Spleen (tissue), 11 donors: ENCODE measurements around the gene SIPA1L3. TPM values are rescaled to one million over a fixed set of nuclear protein-coding genes. Genes with fewer than 3 reads are reported as not detected.
"Not testable (repeated sequence)": the region's sequence is repeated elsewhere in the genome, so short reads cannot be mapped to it uniquely, and the experiment has no call there.

ENCODE experiments used
- DNase-seq: peaks from one replicate; pipeline ENCODE4 v3.0.0-alpha.2; 2020
- H3K27ac ChIP-seq, 8 donors: fragments of 200-600 bp; sonication (generic) in 7 of 8; 1 replicate in 4 of 8; 2 replicates in 4 of 8; pipeline versions ENCODE4 v1.5.0 to v1.8.0; 2016 to 2021; ENCODE audit warnings: inconsistent platforms in 4 of 8, mild to moderate bottlenecking in 4 of 8, moderate library complexity in 1 of 8
- H3K27me3 ChIP-seq, 7 donors: fragments of 200-600 bp; sonication (generic) in 6 of 7; replicated peaks in 1 of 7; 1 replicate in 4 of 7; 2 replicates in 3 of 7; pipeline versions ENCODE4 v1.5.0 to v1.8.0; 2016 to 2021; ENCODE audit warnings: inconsistent platforms in 3 of 7, mild to moderate bottlenecking in 1 of 7
- H3K36me3 ChIP-seq, 6 donors: fragments of 200-600 bp; sonication (generic) in 5 of 6; 1 replicate in 4 of 6; 2 replicates in 2 of 6; pipeline versions ENCODE4 v1.5.0 to v1.8.0; 2016 to 2021; ENCODE audit warnings: inconsistent platforms in 2 of 6
- H3K4me1 ChIP-seq, 6 donors: fragments of 200-600 bp; sonication (generic) in 5 of 6; 1 replicate in 3 of 6; 2 replicates in 3 of 6; pipeline versions ENCODE4 v1.5.0 to v1.8.0; 2016 to 2021; ENCODE audit warnings: inconsistent platforms in 3 of 6
- H3K4me3 ChIP-seq, 8 donors: fragments of 200-600 bp; sonication (generic) in 7 of 8; 1 replicate in 4 of 8; 2 replicates in 4 of 8; pipeline versions ENCODE4 v1.5.0 to v1.8.0; 2016 to 2021; ENCODE audit warnings: inconsistent platforms in 4 of 8, mild to moderate bottlenecking in 4 of 8, moderate library complexity in 2 of 8
- H3K9me3 ChIP-seq, 8 donors: fragments of 200-600 bp; sonication (generic) in 7 of 8; 1 replicate in 4 of 8; 2 replicates in 4 of 8; pipeline versions ENCODE4 v1.5.0 to v1.8.0; 2016 to 2021; ENCODE audit warnings: inconsistent platforms in 4 of 8
- CTCF ChIP-seq, 11 experiments: fragments of 200-600 bp in 7 of 11; fragments of 450-650 bp in 4 of 11; sonication (generic) in 4 of 11; IDR thresholded peaks in 8 of 11; conservative IDR thresholded peaks in 3 of 11; 1 replicate in 7 of 11; 2 replicates in 4 of 11; pipeline versions ENCODE4 v1.4.0 to v1.8.0; 2016 to 2021; ENCODE audit warnings: antibody characterized with exemption in 11 of 11, inconsistent platforms in 4 of 11, mild to moderate bottlenecking in 1 of 11
- POLR2A ChIP-seq, 3 donors: fragments of 450-650 bp; IDR thresholded peaks; one replicate each; pipeline ENCODE4 v1.5.1; 2017; ENCODE audit warnings: antibody characterized with exemption in 3 of 3, mild to moderate bottlenecking in 1 of 3
- POLR2AphosphoS5 ChIP-seq, 3 donors: sonication (generic); formaldehyde crosslinking; IDR thresholded peaks; one replicate each; pipeline ENCODE4 v1.5.1; 2017; ENCODE audit warnings: antibody characterized with exemption in 3 of 3
- WGBS, 5 donors: extraction: QIAGEN DNeasy Blood & Tissue Kit in 3 of 5; methylation state at CpG; one replicate each; pipeline versions ENCODE4 v1.1.5 to v1.1.7; 2013 to 2018; 5-methylcytosine and 5-hydroxymethylcytosine counted together
- intact Hi-C: fragments of 100-400 bp; cut with DNase I; formaldehyde crosslinking; loops from one replicate; pipeline ENCODE4 v1.15.0; 2023; ENCODE audit warnings: low total_unique reads
- polyA plus RNA-seq, 3 donors: library from polyadenylated mRNA; stranded (reverse); fragments of 200-250 nt; gene quantifications; one replicate each; pipeline ENCODE4 v1.2.1, GENCODE V29; 2013
- total RNA-seq, 7 donors: library from RNA; depleted of rRNA in 3 of 7; stranded (reverse); fragments of >200 nt in 3 of 7; fragmentation: NEBNext Ultra II Directional in 4 of 7; extraction: Animal tissue kit (Norgen Biotek cat#: 25700) in 4 of 7; gene quantifications; one replicate each; pipeline versions ENCODE4 v1.1.0 to v1.2.1, GENCODE V29; 2016 to 2021
- donor health status: healthy with polysubstance abuse.
- donor health status: DM: no; HTN: no; CAD: no; lungs with moderate emphysema.
- donor health status: DM: no; HTN: no; CAD: no.
- donor health status: Bipolar disorder and iron deficiency.
- donor health status: healthy.
- donor health status: DM: no; HTN: no; CAD: no.
- donor health status: DM: yes; HTN: yes; CAD: no.

Gene SIPA1L3
- total and polyA plus RNA-seq, 10 donors: 5.4 to 62.6 (median 40.3) TPM

- peaks cover 0 to 20% (median 0%) of the 10 kb centered on the region in 6 donors for H3K36me3 ChIP-seq
Measured at GRCh38 chr19:38068826-38069225, 161.8 kb downstream of the SIPA1L3 start.

GRCh38 chr19:38070573-38070972 is 163.6 kb downstream of the SIPA1L3 start:
- no peak overlapping the region for H3K4me3 ChIP-seq
- no peaks in the 10 kb centered on the region for H3K4me1 ChIP-seq
- no peaks in the 10 kb centered on the region for H3K27me3 ChIP-seq
- intact Hi-C loops: no loop called here
- no peaks in the 10 kb centered on the region for H3K9me3 ChIP-seq
- TF ChIP-seq POLR2AphosphoS5 (IDR thresholded peaks at IDR 0.05) (no peak), CTCF (IDR thresholded peaks at IDR 0.05 in 8 of 11, conservative IDR thresholded peaks at IDR 0.05 in 3 of 11) (no peak), POLR2A (IDR thresholded peaks at IDR 0.05) (no peak)
- DNase-seq: no peak
- H3K36me3 ChIP-seq: peaks cover 0 to 21% (median 0%) of the 10 kb centered on the region in 6 donors
- no peak overlapping the region for H3K27ac ChIP-seq
- 67 to 78% (median 71%) methylated on average over 3 of the region's 3 CpGs for WGBS, 5 donors

More at GRCh38 chr19:38068826-38069225, 161.8 kb downstream of the SIPA1L3 start:
- no peak for DNase-seq
- H3K4me1 ChIP-seq: no peaks in the 10 kb centered on the region
- H3K9me3 ChIP-seq: no peaks in the 10 kb centered on the region
- intact Hi-C loops: no loop called here
- no peaks in the 10 kb centered on the region for H3K27me3 ChIP-seq
- WGBS, 5 donors: 85 to 97% (median 93%) methylated on average over 6 of the region's 6 CpGs
- H3K27ac ChIP-seq: no peak overlapping the region
- H3K4me3 ChIP-seq: no peak overlapping the region
- TF ChIP-seq POLR2A (IDR thresholded peaks at IDR 0.05) (no peak), CTCF (IDR thresholded peaks at IDR 0.05 in 8 of 11, conservative IDR thresholded peaks at IDR 0.05 in 3 of 11) (no peak), POLR2AphosphoS5 (IDR thresholded peaks at IDR 0.05) (no peak)

- H3K4me3 ChIP-seq, intact Hi-C loops, H3K4me1 ChIP-seq, H3K27me3 ChIP-seq, DNase-seq, H3K9me3 ChIP-seq, H3K27ac ChIP-seq: not testable (repeated sequence)
- H3K36me3 ChIP-seq: peaks cover 0 to 24% (median 0%) of the 10 kb centered on the region in 6 donors
- WGBS, 5 donors: 93 to 96% (median 95%) methylated on average over 6 of the region's 6 CpGs
Measured at GRCh38 chr19:38071054-38071453, 164.0 kb downstream of the SIPA1L3 start.

- no peaks in the 10 kb centered on the region for H3K27me3 ChIP-seq
- H3K4me3 ChIP-seq: no peak overlapping the region
- DNase-seq: no peak
- H3K4me1 ChIP-seq: no peaks in the 10 kb centered on the region
- H3K27ac ChIP-seq: no peak overlapping the region
- TF ChIP-seq POLR2A (IDR thresholded peaks at IDR 0.05): no peak
- no peak for TF ChIP-seq CTCF (IDR thresholded peaks at IDR 0.05 in 8 of 11, conservative IDR thresholded peaks at IDR 0.05 in 3 of 11)
- no peak for TF ChIP-seq POLR2AphosphoS5 (IDR thresholded peaks at IDR 0.05)
- H3K9me3 ChIP-seq: peaks cover 0 to 6% (median 4%) of the 10 kb centered on the region in 8 donors
- 95 to 99% (median 96%) methylated on average over 5 of the region's 5 CpGs for WGBS, 5 donors
- H3K36me3 ChIP-seq: peaks cover 0 to 28% (median 0%) of the 10 kb centered on the region in 6 donors
- intact Hi-C loops: no loop called here
Measured at GRCh38 chr19:38071647-38072046, 164.6 kb downstream of the SIPA1L3 start.
